ENCODE results near the gene RRAD.

Gene RRAD

GRCh38 chr16:66915041-66915440 is 10.3 kb downstream of the RRAD start:
- Histone ChIP-seq H3K9me3 (no peaks in the 10 kb centered on the region), H3K36me3 (no peaks in the 10 kb centered on the region), H3K4me1 (ENCODE audit: control insufficient read depth in 1 of 2, insufficient read depth in 1 of 2, low read depth in 1 of 2, low read length in 1 of 2) (no peaks in the 10 kb centered on the region), H3K27ac (no peak overlapping the region), H3K27me3 (peaks cover 9% of the 10 kb centered on the region), H3K4me3 (ENCODE audit: low read depth in 1 of 2, low read length in 1 of 2) (no peak overlapping the region)
- no peak for TF ChIP-seq CTCF (IDR thresholded peaks at IDR 0.05)

- TF ChIP-seq CTCF (IDR thresholded peaks at IDR 0.05), result no peak
- H3K4me1 ChIP-seq (ENCODE audit: control insufficient read depth in 1 of 2, insufficient read depth in 1 of 2, low read depth in 1 of 2, low read length in 1 of 2), result no peaks in the 10 kb centered on the region
- H3K4me3 ChIP-seq (ENCODE audit: low read depth in 1 of 2, low read length in 1 of 2), result no peak overlapping the region
- H3K9me3 ChIP-seq, result no peaks in the 10 kb centered on the region
- H3K36me3 ChIP-seq, result no peaks in the 10 kb centered on the region
- H3K27me3 ChIP-seq, result peaks cover 4% of the 10 kb centered on the region
- H3K27ac ChIP-seq, result no peak overlapping the region
These were observed 10.8 kb downstream of the RRAD start for GRCh38 chr16:66914541-66914940.

DNA sequence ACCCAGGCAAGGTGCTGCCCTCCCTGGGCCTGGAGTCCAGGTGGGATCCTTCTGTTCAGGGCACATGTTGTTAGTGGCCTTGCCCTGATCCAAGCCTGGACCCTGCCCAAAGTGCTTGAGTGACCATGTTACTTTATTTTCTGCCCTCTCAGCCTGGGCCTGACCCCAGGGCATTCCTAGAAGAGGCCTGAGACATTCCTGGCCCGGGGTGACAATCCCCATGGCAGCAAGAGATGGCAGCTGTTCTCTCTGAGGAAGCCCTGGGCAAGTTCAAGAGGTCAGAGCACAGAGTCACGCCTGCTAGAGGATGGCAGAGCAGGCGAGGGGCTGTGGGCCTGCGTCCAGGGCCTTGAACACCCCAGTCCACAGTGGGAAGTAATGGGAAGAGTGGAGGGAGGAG is 11.6 kb downstream of the RRAD start:
- no peak for TF ChIP-seq CTCF (IDR thresholded peaks at IDR 0.05)
- no peak overlapping the region for H3K4me3 ChIP-seq (ENCODE audit: low read depth in 1 of 2, low read length in 1 of 2)
- H3K4me1 ChIP-seq (ENCODE audit: control insufficient read depth in 1 of 2, insufficient read depth in 1 of 2, low read depth in 1 of 2, low read length in 1 of 2), result no peaks in the 10 kb centered on the region
- no peaks in the 10 kb centered on the region for H3K36me3 ChIP-seq
- no peaks in the 10 kb centered on the region for H3K9me3 ChIP-seq
- no peak overlapping the region for H3K27ac ChIP-seq
- no peaks in the 10 kb centered on the region for H3K27me3 ChIP-seq

- Histone ChIP-seq H3K27ac (no peak overlapping the region), H3K36me3 (no peaks in the 10 kb centered on the region), H3K4me3 (ENCODE audit: low read depth in 1 of 2, low read length in 1 of 2) (no peak overlapping the region), H3K9me3 (no peaks in the 10 kb centered on the region), H3K27me3 (peaks cover 6% of the 10 kb centered on the region), H3K4me1 (ENCODE audit: control insufficient read depth in 1 of 2, insufficient read depth in 1 of 2, low read depth in 1 of 2, low read length in 1 of 2) (no peaks in the 10 kb centered on the region)
- no peak for TF ChIP-seq CTCF (IDR thresholded peaks at IDR 0.05)
These were observed 12.3 kb downstream of the RRAD start for GRCh38 chr16:66913081-66913480.

- Histone ChIP-seq H3K27me3 (peaks cover 7% of the 10 kb centered on the region), H3K4me3 (ENCODE audit: low read depth in 1 of 2, low read length in 1 of 2) (no peak overlapping the region)
- TF ChIP-seq CTCF (IDR thresholded peaks at IDR 0.05), result no peak
These were observed 13.5 kb downstream of the RRAD start for GRCh38 chr16:66911801-66912200.

GRCh38 chr16:66911112-66911511 is 14.2 kb downstream of the RRAD start:
- H3K9me3 ChIP-seq, result no peaks in the 10 kb centered on the region
- no peak overlapping the region for H3K27ac ChIP-seq
- peaks cover 7% of the 10 kb centered on the region for H3K27me3 ChIP-seq
- TF ChIP-seq CTCF (IDR thresholded peaks at IDR 0.05), result no peak
- no peaks in the 10 kb centered on the region for H3K4me1 ChIP-seq (ENCODE audit: control insufficient read depth in 1 of 2, insufficient read depth in 1 of 2, low read depth in 1 of 2, low read length in 1 of 2)
- no peaks in the 10 kb centered on the region for H3K36me3 ChIP-seq
- H3K4me3 ChIP-seq (ENCODE audit: low read depth in 1 of 2, low read length in 1 of 2), result no peak overlapping the region

More at GRCh38 chr16:66911801-66912200, 13.5 kb downstream of the RRAD start:
- Histone ChIP-seq H3K9me3 (no peaks in the 10 kb centered on the region), H3K36me3 (no peaks in the 10 kb centered on the region), H3K27ac (no peak overlapping the region), H3K4me1 (ENCODE audit: control insufficient read depth in 1 of 2, insufficient read depth in 1 of 2, low read depth in 1 of 2, low read length in 1 of 2) (no peaks in the 10 kb centered on the region)
